Endothelial cell (in vitro differentiated cells): ENCODE results near the gene FGD2. TPM values are rescaled to one million over a fixed set of nuclear protein-coding genes. Genes with fewer than 3 reads are reported as not detected.

ENCODE experiments used
- DNase-seq: peaks from one replicate; pipeline ENCODE4 v3.0.0; 2021; ENCODE audit warnings: low spot score
- H3K27ac Mint-ChIP-seq: one replicate; pipeline ENCODE4 v1.8.0; 2021; ENCODE audit warnings: mixed read lengths, inconsistent platforms; ENCODE audit not compliant: unreplicated experiment
- H3K27me3 Mint-ChIP-seq: one replicate; pipeline ENCODE4 v1.8.0; 2021; ENCODE audit warnings: mild to moderate bottlenecking, moderate library complexity, mixed read lengths, inconsistent platforms; ENCODE audit not compliant: unreplicated experiment
- H3K36me3 Mint-ChIP-seq: one replicate; pipeline ENCODE4 v1.8.0; 2021; ENCODE audit warnings: mild to moderate bottlenecking, low read depth, mixed read lengths, inconsistent platforms; ENCODE audit not compliant: unreplicated experiment
- H3K4me1 Mint-ChIP-seq: one replicate; pipeline ENCODE4 v1.8.0; 2021; ENCODE audit warnings: mild to moderate bottlenecking, mixed read lengths, inconsistent platforms; ENCODE audit not compliant: unreplicated experiment
- H3K4me3 Mint-ChIP-seq: one replicate; pipeline ENCODE4 v1.8.0; 2021; ENCODE audit warnings: mild to moderate bottlenecking, mixed read lengths, inconsistent platforms; ENCODE audit not compliant: unreplicated experiment
- H3K9me3 Mint-ChIP-seq: one replicate; pipeline ENCODE4 v1.8.0; 2021; ENCODE audit warnings: mixed read lengths, inconsistent platforms; ENCODE audit not compliant: unreplicated experiment
- total RNA-seq: library from RNA; stranded (reverse); fragmentation: NEBNext Ultra II Directional; extraction: Animal tissue kit (Norgen Biotek cat#: 25700); gene quantifications from one replicate; pipeline ENCODE4 v1.2.1, GENCODE V29; 2021; ENCODE audit not compliant: unreplicated experiment
- TF ChIP-seq, protein P1 (sequence below): fragments of 200-600 bp; sonication (generic); IDR thresholded peaks from one replicate; pipeline ENCODE4 v1.5.0; 2021; ENCODE audit warnings: antibody characterized with exemption; ENCODE audit not compliant: unreplicated experiment

FGD2 gene
- total RNA-seq, 1 donor from 2014 or later = 0.10 TPM

DNA sequence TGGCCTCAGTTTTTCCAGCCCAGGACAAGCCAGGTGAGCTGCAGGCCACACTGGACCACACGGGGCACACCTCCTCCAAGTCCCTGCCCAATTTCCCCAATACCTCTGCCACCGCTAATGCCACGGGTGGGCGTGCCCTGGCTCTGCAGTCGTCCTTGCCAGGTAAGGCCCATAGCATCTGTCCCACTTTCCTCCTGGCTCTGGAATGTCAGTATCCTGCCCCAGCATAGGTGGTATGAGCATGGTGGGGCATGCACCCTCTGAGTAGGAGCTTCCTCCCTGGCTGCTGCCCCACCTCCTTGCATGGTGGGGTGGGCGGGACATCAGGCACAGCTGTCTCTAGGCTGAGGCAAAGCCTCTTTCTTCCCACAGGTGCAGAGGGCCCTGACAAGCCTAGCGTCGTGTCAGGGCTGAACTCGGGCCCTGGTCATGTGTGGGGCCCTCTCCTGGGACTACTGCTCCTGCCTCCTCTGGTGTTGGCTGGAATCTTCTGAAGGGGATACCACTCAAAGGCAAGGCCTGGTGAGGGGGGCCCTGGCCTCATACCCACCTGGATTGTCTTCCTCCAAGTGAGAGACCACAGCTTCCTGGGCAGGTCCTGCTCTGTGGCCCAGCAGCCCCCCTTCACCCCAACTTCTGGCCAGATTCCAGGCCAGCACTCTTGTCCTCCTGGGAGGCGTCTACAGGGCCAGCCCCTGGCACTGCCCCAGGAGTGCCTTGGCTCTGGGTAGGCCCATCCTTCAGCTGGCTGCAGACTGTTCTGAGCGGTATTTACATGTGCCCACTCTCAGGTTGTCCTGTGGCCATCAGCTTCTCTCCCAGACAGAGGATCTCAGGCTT is 41.8 kb upstream of the FGD2 start:
- no peak for DNase-seq
- Mint-ChIP-seq H3K36me3 (peaks cover 22% of the 10 kb centered on the region), H3K4me1 (peaks cover 23% of the 10 kb centered on the region), H3K27ac (peak overlapping the region; percentile 97), H3K27me3 (peaks cover 12% of the 10 kb centered on the region), H3K4me3 (no peak overlapping the region), H3K9me3 (no peaks in the 10 kb centered on the region)
- TF ChIP-seq, protein P1, sequence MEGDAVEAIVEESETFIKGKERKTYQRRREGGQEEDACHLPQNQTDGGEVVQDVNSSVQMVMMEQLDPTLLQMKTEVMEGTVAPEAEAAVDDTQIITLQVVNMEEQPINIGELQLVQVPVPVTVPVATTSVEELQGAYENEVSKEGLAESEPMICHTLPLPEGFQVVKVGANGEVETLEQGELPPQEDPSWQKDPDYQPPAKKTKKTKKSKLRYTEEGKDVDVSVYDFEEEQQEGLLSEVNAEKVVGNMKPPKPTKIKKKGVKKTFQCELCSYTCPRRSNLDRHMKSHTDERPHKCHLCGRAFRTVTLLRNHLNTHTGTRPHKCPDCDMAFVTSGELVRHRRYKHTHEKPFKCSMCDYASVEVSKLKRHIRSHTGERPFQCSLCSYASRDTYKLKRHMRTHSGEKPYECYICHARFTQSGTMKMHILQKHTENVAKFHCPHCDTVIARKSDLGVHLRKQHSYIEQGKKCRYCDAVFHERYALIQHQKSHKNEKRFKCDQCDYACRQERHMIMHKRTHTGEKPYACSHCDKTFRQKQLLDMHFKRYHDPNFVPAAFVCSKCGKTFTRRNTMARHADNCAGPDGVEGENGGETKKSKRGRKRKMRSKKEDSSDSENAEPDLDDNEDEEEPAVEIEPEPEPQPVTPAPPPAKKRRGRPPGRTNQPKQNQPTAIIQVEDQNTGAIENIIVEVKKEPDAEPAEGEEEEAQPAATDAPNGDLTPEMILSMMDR = no peak

DNA sequence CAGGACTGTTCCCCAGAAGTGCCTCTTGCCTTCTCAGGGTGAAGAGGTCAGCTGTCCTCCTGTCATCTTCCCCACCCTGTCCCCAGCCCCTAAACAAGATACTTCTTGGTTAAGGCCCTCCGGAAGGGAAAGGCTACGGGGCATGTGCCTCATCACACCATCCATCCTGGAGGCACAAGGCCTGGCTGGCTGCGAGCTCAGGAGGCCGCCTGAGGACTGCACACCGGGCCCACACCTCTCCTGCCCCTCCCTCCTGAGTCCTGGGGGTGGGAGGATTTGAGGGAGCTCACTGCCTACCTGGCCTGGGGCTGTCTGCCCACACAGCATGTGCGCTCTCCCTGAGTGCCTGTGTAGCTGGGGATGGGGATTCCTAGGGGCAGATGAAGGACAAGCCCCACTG is 41.1 kb upstream of the FGD2 start:
- Mint-ChIP-seq H3K27me3 (peaks cover 12% of the 10 kb centered on the region), H3K27ac (peak overlapping the region; percentile 78), H3K36me3 (peaks cover 24% of the 10 kb centered on the region), H3K4me3 (no peak overlapping the region), H3K9me3 (no peaks in the 10 kb centered on the region), H3K4me1 (peaks cover 23% of the 10 kb centered on the region)
- TF ChIP-seq, protein P1 = no peak
- no peak for DNase-seq

DNA sequence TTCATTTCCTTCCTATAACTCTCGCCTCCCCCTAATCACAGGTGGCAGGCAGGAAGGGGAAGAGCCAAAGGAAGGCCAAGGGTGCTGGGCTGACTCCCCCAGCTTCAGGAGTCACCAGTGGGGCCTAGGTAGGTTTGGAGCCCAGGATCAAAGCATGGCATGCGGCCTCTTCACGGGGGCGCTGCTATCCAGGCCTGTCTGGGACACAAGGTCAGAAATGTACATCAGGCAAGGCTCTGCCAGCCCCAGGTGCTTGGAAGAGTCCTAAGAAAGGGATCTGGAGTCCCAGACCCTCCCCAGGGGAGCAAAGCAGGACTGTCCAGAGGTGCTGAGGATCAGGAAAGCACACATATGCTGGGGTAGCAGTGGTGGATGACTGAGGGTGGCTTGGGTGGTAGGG is 40.5 kb upstream of the FGD2 start:
- Mint-ChIP-seq H3K27me3 (peaks cover 12% of the 10 kb centered on the region), H3K27ac (peak overlapping the region; percentile 78), H3K4me3 (no peak overlapping the region), H3K36me3 (peaks cover 28% of the 10 kb centered on the region), H3K9me3 (no peaks in the 10 kb centered on the region), H3K4me1 (peaks cover 22% of the 10 kb centered on the region)
- no peak for DNase-seq
- TF ChIP-seq, protein P1 = no peak

DNA sequence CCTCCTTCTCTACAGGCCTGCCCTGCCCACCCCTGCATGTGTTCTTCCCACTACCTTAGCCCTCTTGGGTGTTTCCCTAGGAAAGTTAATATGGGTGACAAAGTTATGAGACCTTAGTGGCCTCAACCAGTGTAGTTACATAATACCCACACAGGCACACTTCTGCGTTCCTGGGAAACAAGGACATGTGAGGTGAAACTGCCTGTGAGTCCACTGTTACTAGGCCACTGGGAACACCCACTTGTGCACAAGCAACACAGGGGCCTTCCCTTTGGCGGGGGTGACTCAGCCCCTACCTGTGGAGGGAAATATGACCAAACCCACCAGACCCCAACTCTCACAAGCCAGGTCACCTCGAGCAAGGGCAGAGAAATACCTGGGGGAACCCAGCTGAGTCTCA is 38.2 kb upstream of the FGD2 start:
- TF ChIP-seq, protein P1 = no peak
- Mint-ChIP-seq H3K4me3 (no peak overlapping the region), H3K27me3 (peaks cover 4% of the 10 kb centered on the region), H3K36me3 (peaks cover 34% of the 10 kb centered on the region), H3K27ac (no peak overlapping the region), H3K4me1 (peaks cover 17% of the 10 kb centered on the region), H3K9me3 (no peaks in the 10 kb centered on the region)
- no peak for DNase-seq

DNA sequence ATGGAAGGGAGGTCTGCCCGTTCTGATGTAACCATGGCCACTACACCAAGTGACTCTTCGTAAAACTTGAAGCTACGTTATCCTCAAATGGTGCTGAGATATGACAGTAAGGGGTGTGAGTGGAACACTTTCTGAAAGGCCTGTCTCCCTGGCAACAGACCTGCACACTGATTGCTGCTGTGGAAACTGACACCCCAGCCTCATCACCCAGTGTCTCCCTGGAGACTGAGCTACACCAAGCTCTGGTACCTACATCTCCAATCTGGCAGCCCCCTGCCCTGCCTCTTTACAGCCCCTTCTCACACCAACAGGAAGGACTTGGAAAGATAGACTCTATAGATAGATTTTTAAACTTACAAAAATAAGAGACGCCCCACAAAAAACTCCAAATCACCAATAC is 37.7 kb upstream of the FGD2 start:
- Mint-ChIP-seq H3K9me3 (no peaks in the 10 kb centered on the region), H3K27ac (no peak overlapping the region), H3K4me1 (peaks cover 16% of the 10 kb centered on the region), H3K4me3 (no peak overlapping the region), H3K36me3 (peaks cover 37% of the 10 kb centered on the region), H3K27me3 (peaks cover 2% of the 10 kb centered on the region)
- TF ChIP-seq, protein P1 = no peak
- no peak for DNase-seq
